GM19463 (cell line): Measurements from ENCODE around the gene SLC35G6.

ENCODE experiments used
- ATAC-seq: cut with Tn5 transposase; IDR thresholded peaks from one replicate; pipeline ENCODE4 v1.9.1; 2021; ENCODE audit warnings: mild to moderate bottlenecking, moderate library complexity; ENCODE audit not compliant: unreplicated experiment

SLC35G6 gene

GRCh38 chr17:7499161-7499560 is 17.9 kb downstream of the SLC35G6 start:
- ATAC-seq: no peak

GRCh38 chr17:7501729-7502128 is 20.5 kb downstream of the SLC35G6 start:
- no peak for ATAC-seq

- ATAC-seq: no peak
These were observed 21.1 kb downstream of the SLC35G6 start for GRCh38 chr17:7502171-7502847.

- no peak for ATAC-seq
These were observed 21.7 kb downstream of the SLC35G6 start for GRCh38 chr17:7502987-7503386.

GRCh38 chr17:7503521-7503920 is 22.3 kb downstream of the SLC35G6 start:
- ATAC-seq: no peak

GRCh38 chr17:7508145-7508544 is 26.9 kb downstream of the SLC35G6 start:
- ATAC-seq: no peak

- no peak for ATAC-seq
These were observed 27.6 kb downstream of the SLC35G6 start for GRCh38 chr17:7508846-7509245.

GRCh38 chr17:7509937-7510336 is 28.7 kb downstream of the SLC35G6 start:
- no peak for ATAC-seq

- no peak for ATAC-seq
These were observed 29.9 kb downstream of the SLC35G6 start for GRCh38 chr17:7511108-7511507.

GRCh38 chr17:7512105-7512504 is 30.9 kb downstream of the SLC35G6 start:
- ATAC-seq: no peak

GRCh38 chr17:7512824-7513540 is 31.7 kb downstream of the SLC35G6 start:
- no peak for ATAC-seq

GRCh38 chr17:7513850-7514419 is 32.7 kb downstream of the SLC35G6 start:
- ATAC-seq: no peak

- no peak for ATAC-seq
These were observed 34.8 kb downstream of the SLC35G6 start for GRCh38 chr17:7515911-7516610.

- no peak for ATAC-seq
These were observed 41.8 kb downstream of the SLC35G6 start for GRCh38 chr17:7523033-7523432.

GRCh38 chr17:7528842-7529241 is 47.6 kb downstream of the SLC35G6 start:
- ATAC-seq: no peak

GRCh38 chr17:7530023-7530900 is 49.0 kb downstream of the SLC35G6 start:
- no peak for ATAC-seq
